GM20000 (cell line): ENCODE measurements around the gene CPAMD8.

ENCODE experiments used
- DNase-seq: peaks from one replicate; pipeline ENCODE4 v3.0.0; 2012; ENCODE audit warnings: low spot score
- CTCF ChIP-seq: IDR thresholded peaks from 2 replicates; pipeline ENCODE4 v1.5.1; 2012; ENCODE audit warnings: mild to moderate bottlenecking, control low read depth; ENCODE audit errors: extremely low read depth, missing control alignments

Gene CPAMD8

GRCh38 chr19:16922592-16922934 lies 104.0 kb downstream of the CPAMD8 start:
- TF ChIP-seq CTCF = no peak

GRCh38 chr19:16921766-16922591 lies 104.6 kb downstream of the CPAMD8 start:
- no peak for TF ChIP-seq CTCF
- DNase-seq = no peak

More at GRCh38 chr19:16922592-16922934, 104.0 kb downstream of the CPAMD8 start:
- DNase-seq = no peak

GRCh38 chr19:16920816-16921529 lies 105.6 kb downstream of the CPAMD8 start:
- no peak for TF ChIP-seq CTCF
- DNase-seq = no peak

GRCh38 chr19:16919496-16919895 lies 107.1 kb downstream of the CPAMD8 start:
- no peak for TF ChIP-seq CTCF
- DNase-seq = no peak

GRCh38 chr19:16917401-16917800 lies 109.2 kb downstream of the CPAMD8 start:
- DNase-seq = no peak
- no peak for TF ChIP-seq CTCF

- DNase-seq = no peak
- TF ChIP-seq CTCF = no peak
Measured at GRCh38 chr19:16915734-16916133, 110.9 kb downstream of the CPAMD8 start.

GRCh38 chr19:16915135-16915534 lies 111.5 kb downstream of the CPAMD8 start:
- no peak for TF ChIP-seq CTCF

More at GRCh38 chr19:16915135-16915534, 111.5 kb downstream of the CPAMD8 start:
- no peak for DNase-seq
